OCI-LY3 (cell line): ENCODE measurements around the gene MZB1.

Experiments
- CTCF ChIP-seq: fragments of 200-600, 300-600 bp; sonication (generic); IDR thresholded peaks from 2 replicates; pipeline ENCODE4 v1.5.1; 2014; ENCODE audit warnings: antibody characterized with exemption, low read length, low read depth
- EZH2phosphoT487 ChIP-seq: fragments of 200-600 bp; shearing (Covaris generic); IDR thresholded peaks from 2 replicates; pipeline ENCODE4 v1.6.1; 2018; ENCODE audit warnings: antibody characterized with exemption, mixed run types, low read depth

- TF ChIP-seq CTCF (no peak), EZH2phosphoT487 (no peak)
These were observed 49.5 kb upstream of the MZB1 start, which contains the start of gene DNAJC18 for GRCh38 chr5:139439013-139439903.
